HG03558 (cell line): ENCODE data around the gene ELAC2.

Experiments used
- ATAC-seq: cut with Tn5 transposase; IDR thresholded peaks from one replicate; pipeline ENCODE4 v1.9.1; 2021; ENCODE audit warnings: moderate number of reproducible peaks; ENCODE audit not compliant: unreplicated experiment; ENCODE audit errors: extremely low read depth

ELAC2 gene

GRCh38 chr17:13017655-13018459, at the start of gene ELAC2:
ELAC2 (minus strand) TSS chr17:13018027; CDS start chr17:13017947, 80 bp downstream.
- peak; percentile 96 for ATAC-seq

GRCh38 chr17:13065032-13065431, 47.2 kb upstream of the ELAC2 start:
- no peak for ATAC-seq

- ATAC-seq = no peak
Measured at GRCh38 chr17:13055131-13055530, 37.3 kb upstream of the ELAC2 start.

DNA sequence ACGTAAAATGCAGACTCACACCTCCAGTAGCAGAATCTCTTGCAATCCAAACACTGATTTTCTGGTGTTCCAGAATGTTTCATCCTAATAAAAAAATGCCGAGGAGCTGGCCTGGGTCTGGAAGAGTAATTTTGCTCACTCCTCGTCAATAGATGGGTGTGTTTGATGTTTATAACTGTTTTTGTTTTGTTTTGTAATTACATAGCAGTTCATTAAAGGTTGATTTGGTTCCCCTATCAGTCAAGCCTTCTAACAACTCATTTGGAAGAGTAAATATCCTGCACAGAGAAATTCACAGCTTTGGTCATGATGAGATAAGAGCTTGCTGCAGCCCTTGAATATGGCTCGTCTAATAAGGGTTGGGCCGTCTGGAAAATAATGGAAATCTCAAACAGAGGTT, 36.8 kb upstream of the ELAC2 start:
- no peak for ATAC-seq

DNA sequence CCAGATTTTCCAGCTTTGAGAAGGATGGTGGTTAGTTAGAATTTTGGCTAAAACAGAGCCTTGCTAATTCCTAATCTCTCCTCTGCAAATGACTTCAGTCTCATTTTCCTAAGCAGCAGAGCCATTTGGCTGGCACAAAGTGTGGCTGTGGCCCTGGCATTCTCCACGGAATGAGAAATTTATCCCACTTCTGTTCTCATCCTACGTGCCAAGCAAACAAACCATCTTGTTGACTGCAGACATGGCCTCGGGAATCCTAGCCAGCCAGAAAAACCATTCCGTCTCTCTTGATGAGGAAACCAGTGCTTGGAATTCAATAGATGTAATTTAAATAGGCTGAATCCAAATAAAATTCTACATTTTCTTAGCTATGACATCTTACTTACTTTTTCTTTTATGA, 34.1 kb upstream of the ELAC2 start:
- ATAC-seq = no peak

- ATAC-seq = no peak
Measured at GRCh38 chr17:13047011-13047606, 29.3 kb upstream of the ELAC2 start.

GRCh38 chr17:13046361-13046760, 28.5 kb upstream of the ELAC2 start:
- ATAC-seq = no peak

- no peak for ATAC-seq
Measured at GRCh38 chr17:13044572-13045065, 26.8 kb upstream of the ELAC2 start.

- no peak for ATAC-seq
Measured at GRCh38 chr17:13038931-13039665, 21.3 kb upstream of the ELAC2 start.

DNA sequence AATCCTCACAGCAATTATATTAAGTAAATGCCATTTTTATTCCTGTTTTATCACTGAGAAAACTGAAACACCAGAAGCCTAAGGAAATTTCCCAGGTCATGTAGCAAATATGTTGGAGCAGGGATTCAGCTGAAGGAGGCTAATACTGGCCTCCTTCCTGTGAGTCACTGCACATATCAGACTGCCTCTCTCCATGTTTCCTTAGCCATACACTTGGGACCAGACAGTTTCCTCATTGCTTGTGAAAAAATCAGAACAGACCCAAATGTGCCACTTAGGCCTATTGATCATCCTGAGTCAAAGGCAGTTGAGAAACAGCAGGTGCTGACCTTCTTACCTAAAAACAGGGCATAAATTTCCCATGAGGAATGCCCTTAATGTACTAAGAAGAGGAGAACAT, 18.9 kb upstream of the ELAC2 start:
- no peak for ATAC-seq

DNA sequence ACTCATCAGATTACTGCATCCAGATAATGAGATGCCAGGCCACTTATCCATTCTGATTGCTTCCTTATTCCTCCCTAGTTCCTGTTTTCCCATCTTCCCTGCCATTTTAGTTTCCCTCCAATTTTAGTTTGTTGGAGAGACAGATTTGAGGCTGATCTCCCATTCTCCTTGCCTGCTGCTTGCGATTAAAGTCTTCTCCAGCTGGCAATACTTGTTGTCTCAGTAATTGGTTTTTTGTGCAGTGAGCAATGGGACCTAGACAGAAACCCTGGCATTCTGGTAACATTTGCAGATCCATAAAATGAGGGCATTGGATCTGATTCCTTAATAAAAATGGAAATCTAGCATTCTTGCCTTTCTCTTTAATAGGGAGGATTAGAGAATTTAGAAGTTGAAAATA, 17.6 kb upstream of the ELAC2 start:
- ATAC-seq = no peak

DNA sequence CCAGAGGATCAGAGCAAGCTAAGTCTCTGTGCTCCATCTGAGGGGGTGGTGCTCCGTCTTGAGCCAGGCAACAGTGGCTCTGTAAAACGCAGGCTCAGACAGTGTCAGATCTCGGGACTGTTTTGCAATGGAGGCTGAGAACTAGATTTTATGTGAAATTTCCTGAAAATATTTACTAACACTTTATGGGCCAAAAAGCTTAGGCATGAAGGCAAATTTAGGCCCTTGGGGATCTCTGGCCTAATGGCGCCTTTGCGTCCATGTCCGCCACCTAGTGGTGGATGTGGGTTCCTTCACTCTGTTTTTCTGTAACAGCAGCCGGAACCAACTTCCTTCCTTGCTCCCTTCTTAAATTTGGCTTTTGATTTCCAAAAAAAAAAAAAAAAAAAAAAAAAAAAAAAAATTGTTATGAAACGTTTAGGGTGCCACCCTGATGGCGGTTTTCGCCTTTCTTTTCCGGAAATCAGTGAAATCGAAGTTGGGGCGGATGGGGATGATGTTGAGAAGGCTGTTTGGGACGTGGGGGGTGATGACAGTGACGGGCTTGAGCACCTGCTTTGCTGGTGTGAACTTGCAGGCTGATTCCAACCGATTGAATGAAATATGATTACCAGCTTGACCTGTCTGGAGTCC, 14.0 kb upstream of the ELAC2 start:
- ATAC-seq = no peak

DNA sequence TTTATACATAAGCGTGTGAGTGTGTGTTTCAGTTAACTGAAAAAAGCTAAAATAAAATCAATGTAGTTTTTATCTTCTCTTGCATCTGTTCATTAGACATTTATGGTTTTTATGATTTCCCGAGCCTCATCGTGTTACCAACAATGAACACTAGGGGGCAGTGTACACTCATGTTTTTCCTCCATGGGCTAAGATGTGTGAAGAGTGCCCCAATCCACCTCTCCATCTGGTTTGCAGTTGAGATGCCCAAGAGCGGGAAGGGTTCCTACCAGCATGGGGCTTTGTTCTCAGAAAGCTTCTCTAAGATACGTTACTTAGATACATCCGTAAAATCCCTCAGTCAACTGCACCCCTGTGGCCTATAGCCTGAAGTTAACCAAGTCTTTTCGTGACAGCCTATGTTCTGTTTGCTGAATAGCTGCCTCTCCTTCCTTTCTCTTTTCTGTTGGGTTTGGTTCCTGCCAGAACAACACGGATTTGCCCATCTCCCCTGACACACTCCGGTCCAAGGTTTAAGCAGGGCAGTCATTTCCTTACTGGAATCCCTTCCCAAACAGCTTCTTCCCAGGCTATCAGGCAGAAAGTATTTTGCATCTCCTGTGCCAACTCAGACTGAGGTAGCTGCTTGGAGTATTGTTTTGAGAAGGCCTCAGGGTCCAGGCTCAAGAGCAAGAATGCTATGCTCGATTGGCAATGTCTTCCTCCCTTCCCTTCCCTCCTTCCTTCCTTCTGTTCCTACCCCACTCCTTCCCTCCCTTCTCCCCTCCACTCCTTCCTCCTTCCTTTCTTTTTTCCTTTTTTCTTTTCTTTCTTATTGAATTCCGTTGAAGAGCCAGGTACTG, 12.9 kb upstream of the ELAC2 start:
- ATAC-seq = no peak

DNA sequence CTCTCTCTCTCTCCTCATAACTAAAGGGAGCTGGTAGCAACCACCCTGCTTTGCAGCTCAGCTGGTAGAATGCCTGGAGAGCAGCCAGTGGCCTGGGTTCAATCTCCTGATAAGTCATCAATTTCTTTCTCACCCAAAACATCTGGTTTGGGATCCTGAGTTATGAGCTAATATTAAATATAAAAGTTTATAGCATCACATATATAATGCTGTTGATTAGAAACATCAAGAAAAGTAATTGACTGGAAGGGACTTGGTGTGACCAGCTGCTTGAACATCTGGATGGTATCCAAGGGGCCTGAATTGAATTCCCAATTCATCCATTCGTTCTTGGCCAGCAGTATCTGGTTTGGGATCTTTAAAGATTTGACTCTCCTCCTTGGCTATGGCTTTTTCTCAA, 12.2 kb upstream of the ELAC2 start:
- no peak for ATAC-seq

GRCh38 chr17:13029340-13029739, 11.5 kb upstream of the ELAC2 start:
- ATAC-seq = no peak

- ATAC-seq = no peak
Measured at GRCh38 chr17:13027246-13027645, 9.4 kb upstream of the ELAC2 start.

GRCh38 chr17:13025687-13026086, 7.9 kb upstream of the ELAC2 start:
- ATAC-seq = no peak

- no peak for ATAC-seq
Measured at GRCh38 chr17:13025258-13025627, 7.4 kb upstream of the ELAC2 start.

DNA sequence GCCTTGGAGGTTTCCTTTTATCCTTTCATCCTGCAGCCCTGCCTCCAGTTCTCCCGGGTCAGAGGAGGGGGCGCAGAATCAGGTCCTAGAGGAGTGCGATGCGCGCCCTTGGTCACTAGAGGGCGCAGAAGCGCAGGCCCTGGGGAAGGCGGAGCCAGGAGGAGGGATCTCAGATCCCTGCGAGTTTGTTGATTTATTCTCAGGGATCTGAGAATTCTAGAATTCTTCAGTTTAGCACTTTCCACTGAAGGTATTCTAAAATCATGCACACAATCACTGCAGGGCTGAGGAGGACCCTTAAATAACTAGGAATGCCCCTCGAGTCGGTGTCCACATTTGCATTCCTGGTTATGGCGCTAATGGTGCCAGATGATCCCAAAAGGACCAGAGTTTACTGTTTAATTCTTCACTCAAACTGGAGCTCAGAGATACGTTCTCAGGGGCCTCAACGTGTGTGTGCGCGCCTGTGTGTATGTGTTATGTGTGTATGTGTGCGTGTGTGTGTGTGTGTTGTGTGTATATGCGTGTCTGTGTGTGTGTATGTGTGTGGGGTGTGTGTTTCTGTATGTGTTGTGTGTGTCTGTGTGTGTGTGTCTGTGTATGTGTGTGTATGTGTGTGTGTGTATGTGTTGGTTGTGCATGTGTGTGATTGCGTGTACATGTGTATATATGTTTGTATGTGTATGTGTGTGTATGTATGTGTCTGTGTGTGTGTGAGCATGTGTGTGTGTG, 6.9 kb upstream of the ELAC2 start:
- ATAC-seq = no peak
